GM21360 (cell line): ENCODE measurements around the gene VPS52.

Experiments
- ATAC-seq: cut with Tn5 transposase; IDR thresholded peaks from one replicate; pipeline ENCODE4 v1.9.1; 2021; ENCODE audit warnings: mild to moderate bottlenecking, moderate library complexity; ENCODE audit not compliant: unreplicated experiment

Gene VPS52

GRCh38 chr6:33305052-33305451 is 33.4 kb upstream of the VPS52 start:
- no peak for ATAC-seq

- no peak for ATAC-seq
These were observed 32.5 kb upstream of the VPS52 start for GRCh38 chr6:33304216-33304615.

- ATAC-seq: no peak
These were observed 30.2 kb upstream of the VPS52 start for GRCh38 chr6:33301877-33302276.

GRCh38 chr6:33299237-33299944 is 27.7 kb upstream of the VPS52 start:
- ATAC-seq: peak; percentile 68

GRCh38 chr6:33298773-33299236 is 27.1 kb upstream of the VPS52 start, which contains the start of gene RGL2:
TSS of gene RGL2 (minus strand) at chr6:33298942. CDS start at chr6:33298610, 332 bp downstream.
- peak; percentile 13 for ATAC-seq

DNA sequence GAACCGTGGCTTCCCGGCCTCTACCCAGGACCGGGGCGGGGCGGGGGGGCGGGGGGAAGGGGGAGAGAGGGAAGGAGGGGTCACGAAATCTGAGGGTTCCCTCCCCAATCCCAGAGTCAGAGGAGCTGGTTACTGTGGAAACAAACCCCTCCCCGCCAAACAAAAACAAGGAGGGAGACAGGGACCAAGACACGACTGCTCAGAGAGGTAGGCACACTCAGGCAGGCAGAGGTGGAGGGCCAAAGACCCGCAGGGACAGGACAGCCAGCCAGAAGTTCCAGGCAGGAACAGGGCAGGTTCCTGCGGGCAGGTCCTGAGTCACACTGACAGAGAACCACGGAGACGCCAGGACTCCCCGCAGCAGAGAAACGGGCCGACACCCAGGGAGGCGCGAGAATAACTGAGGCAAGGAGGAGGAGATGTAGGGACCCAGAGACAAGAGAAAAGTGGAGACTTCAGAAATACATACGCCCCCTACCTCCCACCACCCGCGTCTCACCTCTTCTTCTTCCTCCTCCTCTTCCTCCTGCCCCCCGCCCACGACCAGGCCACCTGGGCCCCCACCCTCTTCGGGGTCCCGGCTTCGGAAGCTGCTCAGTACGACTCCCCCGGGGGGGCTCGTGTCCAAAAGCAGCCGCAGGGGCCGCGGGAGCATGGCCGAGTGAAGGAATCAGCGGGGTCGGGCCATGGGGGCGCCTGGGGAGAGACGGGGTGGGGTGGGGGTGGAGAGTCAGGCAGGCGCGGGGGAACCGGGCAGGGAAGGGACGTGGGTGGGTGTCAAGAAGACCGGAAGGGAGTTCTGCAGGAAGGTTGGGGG is 26.5 kb upstream of the VPS52 start:
- no peak for ATAC-seq

GRCh38 chr6:33297406-33297955 is 25.8 kb upstream of the VPS52 start:
- no peak for ATAC-seq

DNA sequence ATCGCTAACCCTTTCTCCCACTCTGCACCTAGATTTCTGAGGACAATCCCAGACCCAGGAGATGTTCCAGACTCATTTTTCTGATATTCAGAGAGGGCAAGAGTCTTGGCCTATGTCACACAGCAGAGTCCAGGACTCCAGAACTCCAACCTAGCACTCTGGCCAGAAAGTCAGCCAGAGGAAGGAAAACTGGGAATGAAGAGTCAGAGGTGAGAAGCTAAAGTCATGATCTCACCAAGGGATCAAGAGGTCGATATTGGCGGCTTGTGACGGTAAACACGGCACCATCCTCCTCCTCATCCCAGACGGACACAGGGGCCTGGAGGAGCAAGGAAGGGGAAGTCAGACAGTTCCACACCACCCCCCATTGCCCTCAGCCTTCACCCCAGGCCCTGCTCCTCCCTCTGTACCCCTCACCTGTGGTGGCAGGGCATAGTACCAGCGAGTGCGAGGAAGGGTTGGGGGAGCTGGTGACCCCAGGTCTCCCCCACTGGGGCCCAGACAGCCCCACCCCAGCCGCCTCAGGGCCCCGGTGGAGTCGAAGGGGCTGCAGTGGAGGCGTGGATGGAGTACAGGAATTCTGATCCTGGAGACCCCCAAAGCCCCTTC is 25.2 kb upstream of the VPS52 start:
- ATAC-seq: no peak

DNA sequence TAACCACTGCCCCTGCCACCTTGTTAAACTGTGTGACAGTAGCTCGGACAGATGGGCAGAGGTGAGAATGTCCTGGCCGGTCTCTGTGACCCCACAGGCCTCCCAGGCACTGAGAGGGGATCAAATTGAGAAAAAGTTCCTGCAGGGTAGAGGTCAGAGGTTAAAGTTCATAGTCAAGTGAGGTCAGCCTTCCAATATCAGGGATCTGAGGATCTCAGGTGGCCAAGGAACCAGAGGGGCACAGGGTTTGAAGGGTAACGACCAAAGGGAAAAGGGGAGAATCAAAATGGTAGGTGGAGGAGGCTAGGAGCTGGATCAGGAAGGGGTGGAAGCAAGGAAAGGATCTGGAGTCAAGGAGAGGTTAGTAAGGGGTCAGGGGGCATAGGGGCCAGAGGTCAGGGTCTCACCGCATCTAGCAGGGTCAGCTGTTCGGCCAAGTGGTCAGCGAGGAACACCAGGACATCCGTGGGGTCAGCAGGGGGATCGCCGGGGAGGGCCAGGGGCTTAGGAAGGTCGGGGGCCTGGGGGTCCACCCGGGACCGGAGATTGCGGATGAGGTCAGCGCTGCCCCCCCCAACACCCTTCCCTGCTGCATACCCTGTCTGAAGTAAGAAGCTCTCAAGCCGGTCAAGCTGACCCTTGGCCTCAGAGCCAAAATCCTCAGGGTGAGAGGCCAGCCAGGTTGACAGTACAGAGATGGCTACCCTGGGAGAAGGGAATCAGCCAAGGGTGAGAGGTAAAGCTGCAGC is 24.1 kb upstream of the VPS52 start:
- no peak for ATAC-seq

- ATAC-seq: no peak
These were observed 22.6 kb upstream of the VPS52 start for GRCh38 chr6:33294086-33294823.

DNA sequence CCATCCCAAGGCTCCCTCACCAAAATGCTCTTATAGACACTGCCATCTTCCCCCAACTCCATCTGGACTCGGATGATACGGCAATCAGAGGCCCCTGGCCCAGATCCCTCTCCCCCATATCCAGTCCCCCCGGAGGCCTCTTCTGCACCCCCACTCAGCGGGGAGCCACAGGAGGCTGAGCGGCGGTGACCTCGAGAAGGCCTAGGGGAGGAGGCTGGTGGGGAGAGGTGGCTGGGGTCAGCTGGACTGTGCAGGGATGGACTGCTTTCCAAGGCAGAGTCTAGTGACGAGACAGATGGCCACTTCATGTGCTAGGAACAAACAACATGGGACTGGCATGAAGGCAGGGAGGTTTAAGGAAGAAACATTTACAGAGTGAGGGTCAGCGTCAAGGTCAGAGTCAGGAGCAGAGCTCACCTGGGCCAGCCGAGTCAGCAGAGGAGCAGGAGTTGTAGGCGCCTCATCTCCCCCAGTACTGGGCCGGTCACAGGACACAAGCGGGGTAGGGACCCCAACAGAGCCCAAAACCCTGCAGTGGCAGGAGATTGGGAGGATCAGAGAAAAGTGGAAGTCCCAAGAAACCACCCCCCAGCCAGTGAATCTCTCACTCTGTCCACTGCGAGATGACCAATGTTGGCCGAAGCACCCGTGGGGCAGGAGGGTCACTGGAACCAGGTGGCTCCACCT is 21.5 kb upstream of the VPS52 start:
- no peak for ATAC-seq

DNA sequence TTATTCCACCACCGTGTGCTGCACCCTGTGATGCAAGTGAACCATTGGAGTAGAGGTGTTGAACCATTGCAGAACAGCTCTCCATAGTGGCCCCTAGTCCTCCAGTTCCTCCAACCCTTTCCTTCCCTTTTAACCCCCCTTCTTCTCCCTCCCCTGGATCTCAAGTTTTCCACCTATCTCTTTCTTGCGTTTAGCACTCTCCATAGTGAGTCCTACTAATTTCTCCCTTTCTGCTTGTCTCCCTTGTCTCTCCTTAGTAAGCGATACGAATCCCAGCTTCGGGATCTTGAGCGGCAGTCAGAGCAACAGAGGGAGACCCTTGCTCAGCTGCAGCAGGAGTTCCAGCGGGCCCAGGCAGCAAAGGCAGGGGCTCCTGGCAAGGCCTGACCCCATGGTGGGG is 18.8 kb upstream of the VPS52 start:
- no peak for ATAC-seq

DNA sequence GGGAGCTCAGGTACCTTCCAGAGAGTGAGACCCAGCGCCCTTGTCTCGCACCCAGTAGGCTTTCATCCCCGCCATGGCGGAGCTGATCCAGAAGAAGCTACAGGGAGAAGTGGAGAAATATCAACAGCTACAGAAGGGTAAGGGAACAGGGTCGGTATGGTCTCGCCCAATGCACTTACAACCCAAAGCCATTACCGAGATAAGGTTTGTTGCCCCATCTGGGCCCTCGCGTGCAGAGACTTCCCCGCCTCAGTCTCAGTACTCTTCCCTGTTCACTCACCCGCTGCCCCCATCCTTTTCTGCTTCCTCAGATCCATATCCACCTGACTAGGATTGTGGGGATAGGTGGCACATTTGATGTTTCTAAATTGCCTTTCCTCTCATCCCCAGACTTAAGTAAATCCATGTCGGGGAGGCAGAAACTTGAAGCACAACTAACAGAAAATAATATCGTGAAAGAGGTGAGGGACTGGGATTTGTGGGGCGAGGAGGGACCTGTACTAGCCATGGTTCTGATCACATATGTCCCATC is 18.2 kb upstream of the VPS52 start:
- ATAC-seq: no peak

- peak; percentile 69 for ATAC-seq
These were observed 17.5 kb upstream of the VPS52 start, which contains the start of the genes PFDN6 and WDR46 for GRCh38 chr6:33288921-33289783. TSS of gene PFDN6 (plus strand) at chr6:33289601. CDS start at chr6:33289857, 256 bp downstream. TSS of gene WDR46 (minus strand) at chr6:33289239. CDS start at chr6:33289170, 69 bp downstream.

DNA sequence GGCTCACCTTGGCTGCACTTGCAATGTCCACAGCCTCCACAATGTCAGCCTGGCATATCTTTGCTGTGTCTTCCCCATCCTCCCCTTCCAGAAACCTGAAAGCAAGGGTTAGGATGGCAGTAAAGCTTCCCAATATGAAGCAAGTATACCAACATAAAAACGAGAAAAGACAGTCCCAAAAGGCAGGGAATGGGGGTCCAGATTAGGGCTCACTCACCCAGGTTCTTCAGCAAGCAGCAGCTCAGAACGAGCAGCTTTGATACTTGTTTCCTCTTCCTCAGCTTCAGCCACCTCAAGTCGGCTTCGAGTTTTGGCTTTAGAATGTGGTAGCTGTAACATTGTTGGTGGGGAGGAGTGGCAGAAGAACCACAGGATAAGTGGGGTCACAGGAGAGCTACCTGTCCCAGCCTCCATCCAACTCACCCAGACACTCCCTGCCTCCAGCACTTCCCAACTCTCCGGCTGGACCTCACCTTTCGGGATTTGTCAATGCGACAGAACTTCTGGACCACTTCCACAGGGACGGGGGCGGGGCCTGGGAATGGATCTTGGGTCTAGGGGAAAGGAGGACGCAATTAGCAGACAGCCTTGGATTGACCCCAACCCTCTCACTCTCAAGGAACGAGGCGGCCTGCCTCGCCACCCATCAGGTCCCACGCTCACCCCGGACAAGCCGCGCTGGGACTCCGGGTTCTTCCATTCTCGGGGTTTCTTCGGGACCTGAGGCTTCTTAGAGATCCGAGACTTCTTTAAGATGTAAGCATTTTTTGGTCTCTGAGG is 16.7 kb upstream of the VPS52 start:
- no peak for ATAC-seq

- ATAC-seq: no peak
These were observed 15.6 kb upstream of the VPS52 start for GRCh38 chr6:33286946-33287914.
